SH-SY5Y (cell line): Measurements from ENCODE around the gene BCR.

Experiments used
- GATA2 ChIP-seq: IDR thresholded peaks from 2 replicates; pipeline ENCODE4 v1.6.1; 2011; ENCODE audit warnings: mild to moderate bottlenecking, low read depth, low read length
- GATA3 ChIP-seq: IDR thresholded peaks from 2 replicates; pipeline ENCODE4 v1.6.1; 2011; ENCODE audit warnings: low read depth, mild to moderate bottlenecking, low read length, moderate library complexity

DNA sequence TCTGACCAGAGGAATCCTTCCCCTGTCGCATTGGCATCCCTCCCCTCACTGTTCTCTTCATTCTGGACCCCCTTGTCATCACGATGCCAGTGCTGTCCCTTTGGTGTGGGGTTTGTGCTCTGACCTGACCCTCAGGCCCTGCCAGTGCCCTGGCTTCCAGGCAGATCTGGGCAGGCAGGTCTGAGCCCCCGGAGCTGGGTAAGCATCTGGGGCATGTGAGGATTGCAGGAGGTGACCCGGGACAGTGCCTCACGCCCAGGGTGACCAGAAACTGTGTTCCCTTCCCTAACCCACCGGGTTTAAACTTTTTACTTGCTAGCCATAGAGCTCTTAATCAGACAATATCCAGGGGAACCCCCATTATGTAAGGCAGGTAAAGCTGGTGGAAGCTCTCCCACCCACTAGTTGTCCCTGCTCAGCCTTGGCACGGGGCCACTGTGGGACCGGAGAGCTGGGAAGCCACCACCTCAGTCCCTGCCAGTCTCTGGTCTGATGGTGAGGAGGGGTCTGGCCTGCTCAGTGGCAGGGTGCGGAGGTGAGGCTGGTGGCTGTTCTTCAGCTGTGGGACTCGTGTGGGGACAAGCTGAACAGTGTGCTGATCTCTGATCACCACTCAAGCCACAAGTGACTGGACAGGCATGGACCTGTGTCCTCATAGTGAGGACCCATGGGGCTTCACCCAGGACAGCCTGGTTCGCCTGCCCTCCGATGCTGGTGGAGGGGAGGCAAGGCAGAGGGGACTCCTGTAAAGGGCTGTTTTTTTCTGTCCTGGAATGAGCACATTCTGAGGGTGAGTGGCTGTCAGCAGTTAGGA, 38.0 kb downstream of the BCR start:
- TF ChIP-seq GATA2: no peak
- no peak for TF ChIP-seq GATA3
